GM13976 (cell line): Measurements from ENCODE around the gene FEM1B.

Source experiments
- DNase-seq: peaks from one replicate; pipeline ENCODE4 v3.0.0; 2012; ENCODE audit warnings: low spot score
- CTCF ChIP-seq: IDR thresholded peaks from 2 replicates; pipeline ENCODE4 v1.5.1; 2012; ENCODE audit warnings: borderline replicate concordance, mild to moderate bottlenecking; ENCODE audit not compliant: insufficient read depth; ENCODE audit errors: extremely low read depth, missing control alignments, control extremely low read depth
- in situ Hi-C: fragments of 300-500 bp; cut with MboI; formaldehyde crosslinking; loops from one replicate; pipeline ENCODE4 v1.12.0; 2022; ENCODE audit warnings: low sequenced_read_pairs, mixed read lengths, inconsistent platforms; ENCODE audit not compliant: unreplicated experiment

The FEM1B gene

GRCh38 chr15:68259883-68260282, 17.7 kb upstream of the FEM1B start:
- TF ChIP-seq CTCF = no peak
- DNase-seq = no peak
- in situ Hi-C loops = no loop called here

- DNase-seq = no peak
- TF ChIP-seq CTCF = no peak
- in situ Hi-C loops = no loop called here
Observed at GRCh38 chr15:68261241-68261640, 16.3 kb upstream of the FEM1B start.

GRCh38 chr15:68261980-68262379, 15.6 kb upstream of the FEM1B start:
- in situ Hi-C loops = no loop called here
- TF ChIP-seq CTCF = no peak

GRCh38 chr15:68262514-68263356, 14.8 kb upstream of the FEM1B start:
- in situ Hi-C loops = no loop called here

More at GRCh38 chr15:68261980-68262379, 15.6 kb upstream of the FEM1B start:
- DNase-seq = no peak

GRCh38 chr15:68264282-68264681, 13.3 kb upstream of the FEM1B start:
- no peak for DNase-seq
- in situ Hi-C loops = no loop called here
- no peak for TF ChIP-seq CTCF

More at GRCh38 chr15:68262514-68263356, 14.8 kb upstream of the FEM1B start:
- DNase-seq = no peak
- TF ChIP-seq CTCF = no peak

- TF ChIP-seq CTCF = no peak
Observed at GRCh38 chr15:68265081-68265480, 12.5 kb upstream of the FEM1B start.

More at GRCh38 chr15:68265081-68265480, 12.5 kb upstream of the FEM1B start:
- in situ Hi-C loops = no loop called here
- DNase-seq = no peak
